Neural cell (in vitro differentiated cells): Measurements from ENCODE around the gene PRKCE.

ENCODE experiments used
- CTCF ChIP-seq: fragments of 450-650 bp; IDR thresholded peaks from 2 replicates; pipeline ENCODE4 v1.5.1; 2014; ENCODE audit warnings: antibody characterized with exemption, mild to moderate bottlenecking, moderate library complexity; ENCODE audit not compliant: poor library complexity, severe bottlenecking
- EP300 ChIP-seq: fragments of 450-650 bp; conservative IDR thresholded peaks from 2 replicates; pipeline ENCODE4 v1.6.1; 2014; ENCODE audit warnings: antibody characterized with exemption, mild to moderate bottlenecking, moderate library complexity; ENCODE audit not compliant: poor library complexity, severe bottlenecking
- EZH2 ChIP-seq: fragments of 200-600, 300-800 bp; shearing (Covaris generic), sonication (generic); IDR thresholded peaks from 2 replicates; pipeline ENCODE4 v1.6.1; 2014; ENCODE audit warnings: antibody characterized with exemption, low read length, borderline replicate concordance, mild to moderate bottlenecking; ENCODE audit not compliant: insufficient read depth, poor library complexity, severe bottlenecking
- MXI1 ChIP-seq: fragments of 450-650 bp; conservative IDR thresholded peaks from 2 replicates; pipeline ENCODE4 v1.6.1; 2014; ENCODE audit warnings: antibody characterized with exemption, mild to moderate bottlenecking; ENCODE audit not compliant: poor library complexity, severe bottlenecking
- POLR2AphosphoS5 ChIP-seq: IDR thresholded peaks from 2 replicates; pipeline ENCODE4 v1.6.1; 2012
- TAF1 ChIP-seq: IDR thresholded peaks from 2 replicates; pipeline ENCODE4 v1.6.1; 2012; ENCODE audit warnings: low read depth

GRCh38 chr2:46068636-46069035, 417.2 kb downstream of the PRKCE start:
- TF ChIP-seq CTCF (no peak), EZH2 (no peak), POLR2AphosphoS5 (no peak), MXI1 (no peak), EP300 (no peak), TAF1 (no peak)
